Chondrocyte (in vitro differentiated cells): ENCODE data around the gene CNST. TPM values are rescaled to one million over a fixed set of nuclear protein-coding genes. Genes with fewer than 3 reads are reported as not detected.

Source experiments
- DNase-seq: peaks from one replicate; pipeline ENCODE4 v3.0.0; 2021; ENCODE audit warnings: mixed read lengths, low spot score
- H3K27ac Mint-ChIP-seq: one replicate; pipeline ENCODE4 v1.8.0; 2021; ENCODE audit warnings: mild to moderate bottlenecking, moderate library complexity, mixed read lengths; ENCODE audit not compliant: unreplicated experiment
- H3K27me3 Mint-ChIP-seq: 2 replicates; pipeline ENCODE4 v1.8.0; 2021; ENCODE audit warnings: low read depth, mixed read lengths
- H3K36me3 Mint-ChIP-seq: 2 replicates; pipeline ENCODE4 v1.8.0; 2021; ENCODE audit warnings: low read depth, mixed read lengths
- H3K4me1 Mint-ChIP-seq: 2 replicates; pipeline ENCODE4 v1.8.0; 2021; ENCODE audit warnings: low read depth, mild to moderate bottlenecking, mixed read lengths
- H3K4me3 Mint-ChIP-seq: one replicate; pipeline ENCODE4 v1.8.0; 2021; ENCODE audit warnings: mild to moderate bottlenecking, moderate library complexity, mixed read lengths; ENCODE audit not compliant: unreplicated experiment
- H3K9me3 Mint-ChIP-seq: 2 replicates; pipeline ENCODE4 v1.8.0; 2021; ENCODE audit warnings: low read depth, mixed read lengths
- CTCF ChIP-seq: fragments of 200-600 bp; sonication (generic); IDR thresholded peaks from 2 replicates; pipeline ENCODE4 v1.5.0; 2021; ENCODE audit warnings: antibody characterized with exemption, mild to moderate bottlenecking, moderate library complexity
- total RNA-seq: library from RNA; stranded (reverse); gene quantifications from 3 replicates; pipeline ENCODE4 v1.2.1, GENCODE V29; 2021

The CNST gene
- total RNA-seq, 1 donor from 2014 or later = 22.3 TPM

GRCh38 chr1:246667773-246668172 lies 101.5 kb downstream of the CNST start:
- H3K9me3 Mint-ChIP-seq = no peaks in the 10 kb centered on the region
- no peak overlapping the region for H3K27ac Mint-ChIP-seq
- H3K4me1 Mint-ChIP-seq = no peaks in the 10 kb centered on the region
- TF ChIP-seq CTCF = no peak
- no peak overlapping the region for H3K4me3 Mint-ChIP-seq
- H3K27me3 Mint-ChIP-seq = no peaks in the 10 kb centered on the region
- H3K36me3 Mint-ChIP-seq = peaks cover 15% of the 10 kb centered on the region
- no peak for DNase-seq

GRCh38 chr1:246669659-246670058 lies 103.4 kb downstream of the CNST start:
- DNase-seq = no peak
- Mint-ChIP-seq H3K27ac (no peak overlapping the region), H3K27me3 (no peaks in the 10 kb centered on the region), H3K36me3 (peaks cover 15% of the 10 kb centered on the region), H3K9me3 (no peaks in the 10 kb centered on the region), H3K4me1 (no peaks in the 10 kb centered on the region), H3K4me3 (no peak overlapping the region)
- TF ChIP-seq CTCF = no peak

GRCh38 chr1:246674049-246674448 lies 107.8 kb downstream of the CNST start:
- Mint-ChIP-seq H3K27ac (no peak overlapping the region), H3K4me3 (no peak overlapping the region), H3K27me3 (no peaks in the 10 kb centered on the region), H3K9me3 (peaks cover 3% of the 10 kb centered on the region), H3K4me1 (peaks cover 5% of the 10 kb centered on the region), H3K36me3 (peaks cover 6% of the 10 kb centered on the region)
- no peak for TF ChIP-seq CTCF
- no peak for DNase-seq

GRCh38 chr1:246677842-246678241 lies 111.6 kb downstream of the CNST start:
- Mint-ChIP-seq H3K27me3 (no peaks in the 10 kb centered on the region), H3K27ac (no peak overlapping the region), H3K36me3 (peaks cover 2% of the 10 kb centered on the region), H3K4me1 (peaks cover 33% of the 10 kb centered on the region), H3K9me3 (peaks cover 3% of the 10 kb centered on the region), H3K4me3 (no peak overlapping the region)
- no peak for DNase-seq
- TF ChIP-seq CTCF = no peak

GRCh38 chr1:246678816-246679793 lies 112.8 kb downstream of the CNST start:
- no peak for DNase-seq
- Mint-ChIP-seq H3K36me3 (peaks cover 2% of the 10 kb centered on the region), H3K27me3 (no peaks in the 10 kb centered on the region), H3K4me1 (peaks cover 33% of the 10 kb centered on the region), H3K27ac (no peak overlapping the region), H3K4me3 (no peak overlapping the region), H3K9me3 (peaks cover 3% of the 10 kb centered on the region)
- TF ChIP-seq CTCF = no peak
